GM19351 (cell line): Measurements from ENCODE around the gene ABCC9.

Experiments
- ATAC-seq: cut with Tn5 transposase; IDR thresholded peaks from one replicate; pipeline ENCODE4 v1.9.1; 2021; ENCODE audit warnings: mild to moderate bottlenecking, moderate library complexity; ENCODE audit not compliant: unreplicated experiment

ABCC9 gene

DNA sequence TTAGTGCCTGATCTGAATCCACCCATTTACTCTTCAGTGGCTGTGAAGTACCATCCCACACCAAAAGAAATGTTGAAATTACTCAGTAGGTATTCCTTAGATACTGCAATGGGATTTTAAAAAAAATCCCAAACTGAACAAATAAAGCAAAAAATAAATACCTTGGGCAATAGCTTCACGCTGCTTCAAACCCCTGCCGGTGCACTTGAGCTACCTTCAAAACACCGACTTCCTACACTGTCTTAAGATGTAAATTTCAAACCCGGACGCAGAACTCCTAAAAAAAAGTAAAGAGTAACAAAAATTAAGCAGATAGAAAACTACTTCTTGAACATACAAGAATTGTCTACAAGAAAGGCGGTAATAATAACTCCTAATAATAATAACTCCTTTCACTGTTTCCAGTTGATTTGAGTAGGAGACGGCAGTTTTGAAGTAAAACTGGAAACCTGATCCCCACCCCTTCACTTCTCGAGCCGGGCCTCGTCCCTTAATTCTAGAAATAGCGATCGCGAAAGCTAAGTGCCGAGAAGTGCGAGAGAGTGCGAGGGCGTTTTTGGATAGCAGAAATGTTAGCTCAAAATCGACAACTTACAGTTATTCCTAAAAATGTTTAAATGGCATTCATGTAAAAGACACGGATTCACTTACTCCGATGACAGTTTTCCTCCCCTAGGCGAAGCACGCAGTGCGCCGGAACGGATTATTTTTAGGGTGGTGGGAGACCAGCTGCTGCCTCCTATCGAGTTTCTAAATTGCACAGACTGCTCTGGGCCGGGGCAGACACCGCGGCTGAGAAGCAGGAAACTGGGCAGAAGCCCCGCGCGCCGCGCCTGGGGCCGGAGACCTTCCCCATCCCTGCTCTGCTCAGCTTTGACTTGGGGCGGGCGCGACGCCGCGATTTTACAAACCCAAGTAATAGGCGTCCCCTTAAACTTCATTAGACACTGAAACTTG lies at the start of gene ABCC9:
Gene ABCC9 (minus strand): TSS at position 878 of the 957 bp plus-strand sequence. CDS start 4,752 bp downstream, outside the sequence.
- no peak for ATAC-seq

- no peak for ATAC-seq
These were observed 48.7 kb upstream of the ABCC9 start for GRCh38 chr12:21989819-21990412.

DNA sequence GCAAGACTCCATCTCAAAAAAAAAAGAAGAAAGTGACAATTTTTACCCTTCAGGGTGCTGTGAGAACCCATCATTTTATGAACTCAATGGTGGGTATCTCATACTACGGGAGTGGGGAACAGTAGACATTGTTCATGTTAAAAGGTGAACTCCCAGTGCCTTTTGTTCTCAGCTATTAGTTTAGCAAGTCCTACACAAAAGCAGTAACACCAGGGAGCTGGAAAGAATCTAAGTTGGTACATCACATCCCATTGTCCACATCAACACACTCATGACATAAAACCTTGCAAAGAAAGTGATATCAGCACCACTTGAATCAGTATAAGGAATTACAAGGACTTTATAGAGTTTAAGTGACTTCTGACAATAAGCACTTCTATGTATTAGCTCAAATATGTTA lies 47.4 kb upstream of the ABCC9 start:
- no peak for ATAC-seq

- ATAC-seq = no peak
These were observed 46.5 kb upstream of the ABCC9 start for GRCh38 chr12:21987755-21988154.

DNA sequence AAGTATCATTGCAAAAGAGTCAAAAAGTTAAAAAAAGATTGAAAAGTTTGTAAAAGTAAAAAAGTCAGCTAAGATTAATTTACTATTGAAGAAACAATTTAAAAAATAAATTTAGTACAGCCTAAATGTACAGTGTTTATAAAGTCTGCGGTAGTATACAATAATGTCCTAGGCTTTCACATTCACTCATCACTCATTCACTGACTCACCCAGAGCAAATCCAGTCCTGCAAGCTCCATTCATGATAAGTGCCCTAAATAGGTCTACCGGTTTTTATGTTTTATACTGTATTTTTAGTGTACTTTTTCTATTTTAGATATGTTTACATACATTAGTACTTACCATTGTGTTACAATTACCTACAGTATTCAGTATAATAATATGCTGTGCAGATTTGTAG lies 43.9 kb upstream of the ABCC9 start:
- no peak for ATAC-seq

DNA sequence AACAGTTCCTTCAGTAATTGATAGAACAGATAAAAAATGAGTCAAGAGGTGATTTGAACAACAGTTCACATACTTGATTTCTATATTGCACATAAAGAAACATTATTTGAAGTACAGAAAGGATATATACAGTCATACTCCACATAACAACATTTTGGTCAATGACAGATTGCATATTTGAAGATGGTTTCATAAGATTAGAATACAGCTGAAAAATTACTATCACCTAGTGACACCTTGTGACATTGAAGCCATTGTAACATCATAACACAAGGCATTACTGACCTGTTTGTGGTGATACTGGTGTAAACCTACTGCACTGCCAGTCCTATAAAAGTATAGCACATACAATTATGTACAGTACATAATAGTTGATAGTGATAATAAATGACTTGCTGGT lies 43.1 kb upstream of the ABCC9 start:
- no peak for ATAC-seq

DNA sequence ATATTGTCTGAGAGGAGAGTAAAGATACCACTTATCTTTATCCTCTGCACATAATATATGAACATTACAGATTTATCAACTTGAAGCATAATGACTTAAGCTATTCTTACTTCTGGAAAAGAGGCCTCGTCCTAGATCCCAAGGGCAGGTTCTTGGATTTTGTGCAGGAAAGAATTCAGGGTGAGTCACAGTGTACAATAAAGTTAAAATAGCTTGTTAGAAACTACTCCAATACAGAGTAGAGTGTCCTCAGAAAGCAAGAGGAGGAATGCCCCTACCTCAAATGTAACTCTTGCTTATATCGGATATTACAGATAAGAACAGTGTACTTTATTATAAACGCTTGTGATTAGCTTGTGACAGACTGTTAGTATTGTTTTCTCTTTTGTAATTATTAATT lies 41.9 kb upstream of the ABCC9 start:
- ATAC-seq = no peak

- ATAC-seq = no peak
These were observed 39.3 kb upstream of the ABCC9 start for GRCh38 chr12:21980544-21980943.

GRCh38 chr12:21975293-21975692 lies 34.1 kb upstream of the ABCC9 start:
- ATAC-seq = no peak

GRCh38 chr12:21973221-21973620 lies 32.0 kb upstream of the ABCC9 start:
- no peak for ATAC-seq

- no peak for ATAC-seq
These were observed 30.8 kb upstream of the ABCC9 start for GRCh38 chr12:21972055-21972454.

- ATAC-seq = no peak
These were observed 30.1 kb upstream of the ABCC9 start for GRCh38 chr12:21971344-21971743.

GRCh38 chr12:21962821-21963220 lies 21.6 kb upstream of the ABCC9 start:
- ATAC-seq = no peak

GRCh38 chr12:21962236-21962635 lies 21.0 kb upstream of the ABCC9 start:
- ATAC-seq = no peak

- no peak for ATAC-seq
These were observed 9.4 kb upstream of the ABCC9 start for GRCh38 chr12:21950649-21951048.

GRCh38 chr12:21949036-21949435 lies 7.8 kb upstream of the ABCC9 start:
- no peak for ATAC-seq

- ATAC-seq = no peak
These were observed 5.8 kb upstream of the ABCC9 start for GRCh38 chr12:21946983-21947382.

DNA sequence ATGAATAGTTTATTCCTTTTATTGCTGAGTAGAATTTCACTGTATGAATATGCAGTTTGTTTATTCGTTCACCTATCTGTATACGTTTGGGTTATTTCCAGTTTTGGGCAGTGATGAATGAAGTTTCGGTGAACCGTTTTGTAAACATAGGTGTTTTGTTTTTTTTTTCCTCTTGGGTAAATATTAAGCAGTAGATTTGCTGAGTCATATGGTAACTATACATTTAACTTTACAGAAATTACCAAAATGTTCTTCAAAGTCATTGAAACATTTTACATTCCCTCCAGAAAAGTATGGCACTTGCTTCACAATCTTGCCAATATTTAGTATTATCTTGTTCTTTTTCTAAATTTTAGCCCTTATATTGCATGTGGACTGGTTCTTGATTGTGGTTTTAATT lies 3.8 kb upstream of the ABCC9 start:
- ATAC-seq = no peak

DNA sequence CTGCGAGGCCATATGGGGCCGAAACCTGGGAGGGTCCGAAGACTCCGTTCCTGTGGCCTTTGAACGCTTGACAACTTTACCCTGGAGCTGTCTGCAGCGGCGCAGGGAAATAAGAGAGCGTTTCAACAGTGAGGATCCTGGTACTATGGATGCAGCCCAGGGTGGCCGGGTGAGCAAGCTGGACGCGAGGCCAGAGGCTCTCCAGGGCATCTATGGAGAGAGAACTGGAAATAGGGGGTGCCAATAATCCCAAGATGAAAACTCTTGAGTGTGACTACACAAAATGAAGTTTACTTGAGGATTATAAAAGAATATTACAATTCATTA lies 1.1 kb upstream of the ABCC9 start:
- ATAC-seq = no peak

DNA sequence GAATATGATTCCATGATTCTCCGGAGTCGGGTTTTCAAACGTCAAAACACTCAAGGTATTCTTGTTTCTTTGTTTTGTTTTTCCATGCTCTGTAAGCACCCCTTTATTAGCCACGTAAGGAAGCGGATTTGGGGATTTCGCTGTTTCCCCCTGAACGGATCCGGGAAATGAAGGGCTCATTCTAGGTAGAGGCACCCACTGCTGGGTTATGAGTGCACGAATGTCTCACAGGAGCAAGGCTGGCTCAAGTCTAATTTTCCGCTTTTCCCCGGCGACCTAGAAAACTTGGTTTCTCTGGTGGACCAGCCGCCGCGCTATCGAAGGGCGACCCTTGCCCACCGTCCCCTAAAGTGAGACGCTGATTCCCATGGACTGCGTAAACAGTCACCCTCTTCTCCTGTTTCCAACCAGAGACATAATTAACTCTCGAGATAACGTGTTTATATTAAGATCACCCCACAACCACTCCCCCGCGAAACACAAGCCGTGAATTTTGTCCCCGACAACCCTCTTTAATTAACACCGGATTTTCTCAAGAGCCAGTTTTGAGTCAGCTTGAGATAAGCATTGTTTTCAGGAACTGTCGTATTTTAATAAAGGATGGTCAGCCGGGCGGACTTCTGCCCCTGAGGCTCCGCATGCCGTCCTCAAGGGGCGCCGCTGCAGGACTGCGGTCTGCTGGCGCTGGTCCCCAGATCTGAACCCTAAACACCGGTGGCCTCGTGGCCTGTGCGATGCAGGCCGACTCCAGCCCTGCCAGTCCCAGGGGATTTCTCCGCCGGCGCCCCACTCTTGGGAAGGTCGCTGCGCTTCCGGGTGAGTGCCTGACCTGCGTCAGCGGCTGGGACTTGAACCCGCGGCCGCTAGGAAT lies 515 bp upstream of the ABCC9 start:
- ATAC-seq = no peak

GRCh38 chr12:21939435-21939834 lies 1.8 kb downstream of the ABCC9 start:
- ATAC-seq = no peak

DNA sequence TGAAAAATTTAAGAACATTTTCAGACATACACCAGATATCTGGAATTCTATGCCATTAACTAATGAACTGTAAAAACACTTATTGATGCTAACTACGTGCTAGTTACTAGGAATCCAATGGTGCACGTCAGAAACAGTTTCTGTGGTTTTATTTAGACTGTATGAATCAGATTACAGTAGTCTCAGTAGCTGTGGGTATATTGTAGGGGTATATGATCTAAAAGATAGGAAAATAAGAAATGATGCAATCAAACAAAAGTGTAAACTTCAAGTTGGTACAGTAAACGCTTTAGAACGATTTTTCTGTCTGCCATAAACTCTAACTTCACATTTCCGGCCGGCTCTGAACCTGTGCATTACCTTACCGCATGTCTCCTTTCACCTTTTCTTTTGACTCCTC lies 2.3 kb downstream of the ABCC9 start:
- no peak for ATAC-seq
